ENCODE data around the gene GLS2.
A peak's percentile ranks its signal among the peaks of the same experiment; 100 is the strongest.
"Not testable (repeated sequence)": the region's sequence is repeated elsewhere in the genome, so short reads cannot be mapped to it uniquely, and the experiment has no call there.

The GLS2 gene

GRCh38 chr12:56488041-56488955, at the start of gene GLS2:
GLS2 (minus strand) TSS chr12:56488161; CDS start chr12:56488118, 43 bp downstream.
- DNase-seq = peak; percentile 68 to 72

- no peak for DNase-seq
These were observed 49.6 kb upstream of the GLS2 start for GRCh38 chr12:56537546-56537945.

GRCh38 chr12:56530390-56531055, 42.6 kb upstream of the GLS2 start:
- DNase-seq = no peak

GRCh38 chr12:56529656-56530055, 41.7 kb upstream of the GLS2 start:
- DNase-seq = no peak

GRCh38 chr12:56528846-56529245, 40.9 kb upstream of the GLS2 start:
- no peak for DNase-seq

- DNase-seq = no peak
These were observed 34.6 kb upstream of the GLS2 start for GRCh38 chr12:56522411-56523193.

GRCh38 chr12:56521590-56522371, 33.8 kb upstream of the GLS2 start, which contains the start of gene RBMS2:
RBMS2 (plus strand) TSS chr12:56521820; CDS start chr12:56522024, 204 bp downstream.
- DNase-seq = peak; percentile 14 to 34

GRCh38 chr12:56521209-56521589, 33.2 kb upstream of the GLS2 start:
- no peak for DNase-seq

GRCh38 chr12:56520506-56520905, 32.5 kb upstream of the GLS2 start:
- no peak for DNase-seq

- DNase-seq = no peak
These were observed 32.1 kb upstream of the GLS2 start for GRCh38 chr12:56520048-56520447.

GRCh38 chr12:56518570-56518969, 30.6 kb upstream of the GLS2 start:
- no peak for DNase-seq

GRCh38 chr12:56517854-56518253, 29.9 kb upstream of the GLS2 start:
- DNase-seq = no peak

- not testable (repeated sequence) for DNase-seq
These were observed 26.0 kb upstream of the GLS2 start for GRCh38 chr12:56514014-56514318.

- DNase-seq = no peak
These were observed 22.8 kb upstream of the GLS2 start for GRCh38 chr12:56510786-56511185.

- not testable (repeated sequence) for DNase-seq
These were observed 11.9 kb upstream of the GLS2 start for GRCh38 chr12:56499879-56500278.

GRCh38 chr12:56499452-56499851, 11.5 kb upstream of the GLS2 start:
- not testable (repeated sequence) for DNase-seq

GRCh38 chr12:56498126-56498902, 10.4 kb upstream of the GLS2 start:
- not testable (repeated sequence) for DNase-seq

GRCh38 chr12:56496704-56497103, 8.7 kb upstream of the GLS2 start:
- DNase-seq = peak; percentile 62 to 78

- DNase-seq = not testable (repeated sequence)
These were observed 6.5 kb upstream of the GLS2 start for GRCh38 chr12:56494481-56494880.

- DNase-seq = not testable (repeated sequence)
These were observed 6.1 kb upstream of the GLS2 start for GRCh38 chr12:56494106-56494415.

GRCh38 chr12:56493409-56494105, 5.6 kb upstream of the GLS2 start:
- DNase-seq = not testable (repeated sequence)

Data from stimulated activated CD4-positive, alpha-beta T cell treated with anti-CD3 and anti-CD28 coated beads, Interleukin-2, amount 100 ng/mL, for 24 hours (primary cell).